Activated CD8-positive, alpha-beta memory T cell treated with anti-CD3 and anti-CD28 coated beads for 24 hours (primary cell): ENCODE data around the gene UBAC2.
A peak's percentile ranks its signal among the peaks of the same experiment; 100 is the strongest.

Source experiments
- DNase-seq: peaks from one replicate; pipeline ENCODE4 v3.0.0-alpha.2; 2020

Gene UBAC2

DNA sequence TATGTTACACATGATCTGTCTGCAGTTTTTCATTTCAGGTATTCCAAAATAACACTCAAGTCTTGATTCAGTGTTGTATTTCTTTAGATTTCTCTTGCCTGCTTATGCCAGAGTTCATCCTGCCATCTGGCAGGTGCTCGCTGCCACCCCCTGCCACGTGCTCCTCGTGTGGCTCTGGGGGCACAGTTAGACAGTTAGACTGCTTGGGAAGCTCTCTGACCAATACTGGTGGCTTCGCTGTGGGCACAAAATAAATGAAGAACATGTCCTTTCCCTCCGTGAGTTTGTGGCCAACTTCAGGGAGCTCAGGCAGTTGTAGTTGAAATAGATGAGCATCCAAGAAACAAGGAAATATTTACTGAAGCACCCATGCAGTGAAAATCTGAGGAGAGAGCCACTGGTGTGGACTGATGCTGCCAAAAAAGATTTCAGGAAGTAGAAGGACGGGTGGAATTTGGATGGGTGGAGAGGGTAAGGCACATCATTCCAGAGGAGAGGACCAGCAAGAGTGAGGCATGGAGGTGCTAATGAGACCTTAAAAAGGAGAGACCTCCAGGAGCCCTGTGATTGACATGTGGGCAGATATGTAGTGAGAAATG lies 144.1 kb downstream of the UBAC2 start:
- DNase-seq, result no peak

DNA sequence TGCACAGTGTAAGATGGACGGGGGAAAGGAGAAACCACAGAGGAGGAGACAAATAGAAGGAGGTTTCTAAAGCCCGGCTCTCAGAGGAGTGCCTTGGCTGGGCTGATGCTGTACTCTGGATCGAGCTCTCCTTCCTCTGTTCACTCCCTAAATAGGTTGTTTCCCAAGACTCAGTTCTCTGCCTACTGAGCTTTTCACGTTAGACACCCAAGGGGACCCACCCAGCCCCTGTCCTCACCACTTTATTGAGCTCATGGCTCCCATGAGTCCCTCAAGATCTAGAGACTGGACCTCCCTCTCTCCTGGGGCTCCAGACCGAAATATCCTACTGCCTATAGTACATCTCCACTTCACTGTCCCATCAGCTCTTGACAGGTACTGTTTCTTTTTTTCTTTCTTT lies 144.7 kb downstream of the UBAC2 start:
- no peak for DNase-seq

DNA sequence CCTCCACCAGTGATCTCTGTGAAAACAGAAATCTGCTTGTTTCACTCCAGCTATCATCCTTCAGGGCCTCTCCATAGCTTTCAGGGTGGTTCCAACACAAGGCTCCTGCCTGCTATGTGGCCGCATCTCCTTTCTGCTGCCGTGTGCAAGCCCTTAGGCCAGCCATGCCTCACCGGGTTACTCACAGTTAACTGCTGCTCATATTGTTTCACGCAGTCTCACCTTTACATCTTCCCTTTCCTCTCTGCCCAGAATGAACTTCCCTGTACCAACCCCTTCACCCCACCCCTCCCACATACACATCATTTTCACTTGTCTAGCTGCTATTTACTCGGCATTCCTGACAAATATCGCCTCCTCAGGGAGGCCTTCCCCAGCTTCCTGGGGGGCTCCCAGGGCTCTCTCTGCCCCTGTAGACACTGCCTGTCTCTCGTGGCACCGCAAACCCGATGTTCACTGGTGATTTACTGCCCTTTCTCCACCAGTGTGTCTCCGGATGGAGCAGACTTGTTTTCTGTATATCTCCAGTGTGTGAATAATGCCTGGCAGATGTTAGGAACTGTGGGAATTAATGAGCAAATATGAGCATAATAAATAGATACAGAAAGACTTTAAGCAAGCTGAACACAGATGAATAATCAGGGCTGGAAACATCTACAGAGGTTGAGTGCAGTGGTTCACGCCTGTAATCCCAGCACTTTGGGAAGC lies 145.8 kb downstream of the UBAC2 start:
- no peak for DNase-seq

DNA sequence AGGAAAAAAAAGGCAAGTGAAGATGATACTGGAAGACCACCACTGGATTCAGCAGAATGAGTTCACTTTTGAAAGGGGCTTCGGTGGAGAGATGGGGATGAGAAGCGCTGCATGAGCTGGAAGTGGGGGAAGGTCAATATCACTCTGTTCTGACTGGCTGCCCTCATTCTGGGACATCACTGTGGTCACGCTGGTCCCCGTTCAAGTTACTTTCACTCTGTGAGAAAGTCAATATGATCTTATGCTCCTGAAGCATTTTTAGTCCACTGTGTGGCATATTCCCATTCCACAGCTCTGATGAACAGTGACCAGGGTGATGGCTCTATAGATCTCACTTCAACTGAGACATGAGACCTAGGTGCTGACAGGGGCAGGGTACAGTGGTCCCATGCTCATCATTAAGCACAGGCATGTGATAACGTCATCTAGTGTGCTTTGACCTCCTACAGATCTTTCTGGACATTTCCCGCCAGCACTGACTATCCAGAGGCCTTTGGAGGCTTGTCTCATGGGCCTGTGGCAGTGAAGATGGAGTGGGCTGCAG lies 146.8 kb downstream of the UBAC2 start:
- DNase-seq, result no peak

DNA sequence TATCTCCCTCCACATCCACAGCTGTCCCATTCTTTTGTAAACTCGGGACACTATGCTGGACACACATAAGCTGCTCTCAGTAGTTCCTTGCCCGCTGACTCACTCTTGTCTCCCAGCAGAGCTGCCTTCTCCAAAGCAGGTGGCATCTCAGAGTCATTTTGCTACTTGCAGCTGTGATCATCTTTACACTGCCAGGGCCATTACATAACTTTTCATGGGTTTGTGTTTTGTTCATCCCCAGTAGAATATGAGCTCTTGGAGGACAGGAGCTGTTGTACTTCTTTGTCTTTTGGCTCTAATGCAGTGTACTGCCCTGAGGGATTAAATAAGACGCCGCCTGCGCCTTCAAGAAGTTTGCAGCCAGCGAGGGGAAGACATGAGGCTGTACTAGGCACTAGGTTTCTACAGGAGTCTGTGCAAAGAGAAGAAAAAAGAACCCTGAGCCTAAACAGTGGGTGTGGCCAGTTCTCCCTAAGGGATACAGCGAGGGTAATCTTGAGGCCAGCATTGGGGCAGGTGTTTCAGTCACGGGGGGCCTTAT lies 147.3 kb downstream of the UBAC2 start:
- DNase-seq, result no peak

DNA sequence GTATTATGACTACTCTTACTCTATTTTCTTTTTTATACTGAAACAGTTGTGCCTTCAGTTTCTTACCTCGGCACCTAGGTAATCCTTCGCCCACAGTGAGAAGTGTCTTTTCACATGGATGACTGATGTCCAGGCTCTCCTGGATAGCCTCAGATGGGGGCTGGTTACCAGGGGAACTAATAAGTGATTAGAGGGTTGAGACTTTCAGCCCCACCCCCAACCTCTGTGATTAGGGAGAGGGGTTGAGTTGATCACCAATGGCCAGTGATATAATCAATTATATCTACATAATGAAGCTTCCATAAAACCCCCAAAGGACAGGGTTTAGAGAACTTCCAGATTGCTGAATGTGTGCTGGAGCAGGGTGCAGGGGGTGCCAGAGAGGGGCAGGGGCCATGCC lies 149.5 kb downstream of the UBAC2 start:
- DNase-seq, result no peak

DNA sequence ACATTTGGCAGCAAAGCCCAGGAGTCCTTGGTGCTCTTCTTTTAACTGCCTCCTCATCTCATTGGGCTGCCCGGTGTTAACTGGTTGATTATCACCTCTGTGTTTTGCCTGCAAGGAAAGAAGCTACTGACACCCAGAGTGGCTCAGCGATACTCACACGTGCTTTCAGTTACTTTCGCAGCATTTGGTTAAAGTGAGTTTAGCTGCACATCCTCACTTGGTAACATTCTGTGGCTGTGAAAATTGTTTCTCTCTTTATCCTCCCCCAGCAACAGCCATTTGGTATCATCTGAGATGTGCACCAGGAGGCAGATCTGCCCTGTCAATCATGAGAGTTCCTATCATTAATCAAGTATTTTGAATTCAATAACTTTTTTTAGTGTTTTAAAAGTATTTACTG lies 151.1 kb downstream of the UBAC2 start:
- DNase-seq, result no peak

DNA sequence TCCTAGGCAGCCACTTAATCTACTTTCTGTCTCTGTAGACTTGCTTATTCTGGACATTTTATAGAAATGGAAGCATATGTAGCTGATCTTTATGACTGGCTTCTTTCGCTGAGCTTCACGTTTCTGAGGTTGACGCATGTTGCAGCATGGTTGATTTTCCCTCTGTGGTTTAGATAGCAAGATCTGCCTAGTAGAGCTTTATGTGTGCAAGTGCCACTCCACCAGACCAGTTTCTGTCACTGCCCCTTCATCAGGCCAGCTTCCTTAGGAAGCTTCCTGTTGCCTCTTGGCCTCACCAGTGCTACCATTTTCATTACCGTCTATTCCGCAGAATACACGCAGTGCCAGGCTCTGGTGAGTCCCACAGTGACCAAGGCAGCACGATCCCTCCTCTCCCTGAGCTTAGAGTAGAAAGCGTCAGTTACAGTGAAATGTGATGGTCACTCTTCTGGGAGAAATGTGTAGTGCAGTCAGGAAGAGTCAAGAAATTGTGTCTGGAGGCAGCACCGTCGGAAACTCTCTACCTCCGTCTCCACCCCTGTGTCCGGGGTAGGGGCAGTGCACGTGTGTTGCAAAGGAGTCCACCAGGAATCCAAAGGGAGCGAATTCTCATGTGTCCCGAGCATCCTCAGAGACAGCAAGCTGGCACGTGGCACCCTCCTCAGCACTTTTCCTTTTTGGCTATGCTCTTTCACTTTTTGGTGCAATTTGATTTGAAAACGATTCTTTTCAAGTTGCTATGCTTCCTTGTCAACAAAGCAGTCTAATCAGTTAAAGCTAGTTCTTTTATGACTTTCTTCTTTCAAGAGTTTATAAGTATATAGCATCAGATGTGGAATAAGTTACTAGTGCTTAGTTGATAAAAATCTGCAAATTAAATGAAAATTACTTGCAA lies 151.9 kb downstream of the UBAC2 start:
- DNase-seq, result no peak

DNA sequence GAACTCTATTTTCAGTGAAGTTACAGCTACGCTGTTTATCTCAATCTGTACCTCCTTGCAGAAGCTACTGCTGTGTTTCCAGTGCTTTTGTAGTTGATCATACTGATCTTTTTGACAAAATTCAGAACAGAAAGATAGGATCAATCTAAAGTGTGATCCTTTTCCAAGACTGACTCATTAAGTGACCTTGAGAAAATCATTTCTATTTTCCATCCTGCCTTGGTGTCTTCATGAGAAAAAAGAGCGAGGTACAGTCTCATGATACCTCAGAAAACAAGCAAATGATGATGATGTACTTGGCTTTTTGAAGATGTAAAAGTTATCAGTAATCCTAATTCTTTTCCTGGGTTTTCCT lies 152.6 kb downstream of the UBAC2 start:
- DNase-seq, result no peak

DNA sequence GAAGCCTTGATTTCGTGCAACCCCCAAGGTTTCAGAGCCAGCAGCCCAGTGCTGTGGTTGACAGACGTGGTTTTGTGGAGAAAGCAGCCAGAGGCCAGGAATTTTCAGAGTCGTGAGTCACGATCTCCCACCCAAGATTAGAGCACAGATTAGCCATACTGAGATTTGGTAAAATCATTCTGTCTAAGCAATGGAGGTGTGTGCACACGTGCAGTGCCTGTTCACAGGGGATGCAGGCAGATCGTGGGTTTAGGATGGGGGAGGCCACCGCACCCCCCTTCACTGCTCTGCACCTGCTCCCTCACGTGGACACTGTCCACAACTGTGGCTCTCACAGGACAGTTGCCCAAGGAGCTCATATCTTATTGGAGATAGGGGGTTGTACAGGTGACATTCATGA lies 153.2 kb downstream of the UBAC2 start:
- DNase-seq, result no peak

DNA sequence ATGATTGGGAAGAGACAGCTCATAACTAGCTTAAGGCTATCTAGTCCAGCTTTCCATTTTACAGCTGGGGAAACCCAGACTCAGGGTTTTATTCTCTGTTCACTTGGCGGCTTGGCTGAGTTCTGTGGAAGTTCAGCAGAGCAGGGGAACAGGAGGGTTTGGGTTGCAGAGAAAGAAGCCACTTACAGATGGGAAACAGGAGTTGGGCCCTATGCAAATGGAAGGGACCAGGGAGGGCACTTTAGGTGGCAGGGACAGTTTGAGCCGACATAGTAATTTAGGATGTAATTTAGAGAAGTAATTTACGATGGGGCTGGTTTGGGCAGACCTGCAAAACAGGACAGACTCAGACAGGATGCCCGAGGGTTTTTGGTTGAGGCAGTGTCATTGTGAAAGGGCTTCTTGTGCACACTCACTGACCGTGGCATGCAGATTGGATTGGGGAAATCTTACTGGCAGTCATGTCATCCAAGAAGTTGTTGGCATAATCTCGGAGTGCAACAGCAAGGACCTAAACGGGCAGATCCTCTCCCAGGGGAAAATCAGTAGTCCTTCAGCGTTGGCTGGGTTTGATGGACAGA lies 153.8 kb downstream of the UBAC2 start:
- no peak for DNase-seq

DNA sequence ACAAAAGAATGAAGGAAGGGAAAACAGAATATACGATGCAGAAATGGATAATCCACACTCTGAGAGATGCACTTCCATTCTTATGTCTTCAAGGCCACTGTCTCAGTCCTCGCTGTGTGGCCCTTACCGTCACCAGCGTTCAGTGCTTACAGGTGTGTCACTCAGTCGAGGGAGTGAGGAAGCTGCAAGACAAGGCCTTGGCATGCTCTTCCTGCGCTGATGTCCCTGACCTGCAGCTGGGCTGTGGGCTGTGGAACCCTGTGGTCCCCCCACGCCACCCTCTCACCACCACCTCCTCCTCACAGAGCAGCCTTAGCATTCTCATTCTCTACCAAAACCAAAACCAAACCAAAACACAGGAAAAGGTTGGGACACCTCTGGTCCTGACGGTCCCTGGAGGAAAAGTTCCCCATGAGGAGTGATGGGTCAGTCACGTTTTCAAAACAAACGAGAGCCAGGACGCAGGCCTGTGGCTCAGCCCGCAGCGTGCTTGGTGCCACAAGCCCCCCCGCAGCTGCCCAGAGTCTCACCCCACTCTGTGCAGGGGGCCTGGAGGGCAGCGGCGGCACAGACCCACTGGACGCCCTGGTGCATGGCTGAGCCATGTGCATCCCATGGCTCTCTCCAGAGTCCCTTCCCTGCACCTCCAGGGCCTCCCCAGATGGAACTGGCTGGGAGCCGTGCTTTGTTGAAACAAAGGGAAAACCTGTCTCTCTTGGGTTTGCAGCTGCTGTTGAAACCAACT lies 154.8 kb downstream of the UBAC2 start:
- DNase-seq, result no peak

DNA sequence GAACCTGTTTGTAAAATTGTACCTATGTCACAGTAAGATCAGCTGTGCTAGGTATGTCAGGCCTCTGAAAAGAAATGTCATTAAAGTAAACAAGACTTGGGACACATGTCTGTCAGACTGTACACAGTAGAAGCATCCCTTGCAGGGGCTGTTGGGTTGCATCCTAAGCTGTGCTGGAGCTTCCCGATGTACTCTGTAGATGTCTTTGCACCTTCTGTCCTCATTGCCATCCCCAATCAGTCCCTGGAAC lies 155.3 kb downstream of the UBAC2 start:
- DNase-seq, result no peak

DNA sequence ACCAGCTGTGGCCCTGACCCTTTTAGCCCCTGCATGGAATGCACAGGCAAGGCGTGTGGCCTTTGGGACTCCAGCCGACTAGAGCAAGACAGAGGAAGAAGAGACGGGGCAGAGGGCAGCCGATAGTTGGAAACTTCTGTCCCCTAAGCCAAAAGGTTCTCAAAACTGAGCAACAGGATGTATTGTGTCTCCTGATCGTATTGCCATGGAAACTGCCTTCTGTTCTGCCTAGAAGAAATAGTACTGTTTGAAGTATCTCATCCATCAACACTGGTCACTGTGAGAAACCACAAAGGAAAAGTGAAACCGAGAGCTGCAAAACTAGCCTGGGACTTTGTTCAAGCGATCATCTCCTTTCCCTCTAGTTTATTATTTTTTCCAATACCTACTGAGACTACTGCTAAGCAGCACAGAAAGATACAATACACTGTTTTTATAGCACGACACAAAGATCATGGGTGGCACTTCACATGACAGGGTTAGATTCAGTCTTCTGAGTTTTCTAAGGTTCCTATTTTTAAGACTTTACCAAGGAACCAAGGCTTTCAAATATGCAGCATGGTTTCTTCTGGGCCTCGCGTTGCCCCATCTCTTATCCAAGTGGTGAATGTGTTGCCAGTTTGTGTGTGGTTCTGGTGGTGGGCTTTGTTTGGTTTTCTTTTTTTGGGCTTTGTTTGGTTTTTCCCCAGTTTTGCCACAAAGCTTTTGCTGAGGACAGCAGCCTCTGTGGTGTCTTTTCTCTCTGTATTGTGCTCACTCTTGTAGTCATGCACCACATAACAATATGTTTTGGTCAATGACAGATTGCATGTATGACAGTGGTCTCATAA lies 155.8 kb downstream of the UBAC2 start:
- DNase-seq, result no peak

DNA sequence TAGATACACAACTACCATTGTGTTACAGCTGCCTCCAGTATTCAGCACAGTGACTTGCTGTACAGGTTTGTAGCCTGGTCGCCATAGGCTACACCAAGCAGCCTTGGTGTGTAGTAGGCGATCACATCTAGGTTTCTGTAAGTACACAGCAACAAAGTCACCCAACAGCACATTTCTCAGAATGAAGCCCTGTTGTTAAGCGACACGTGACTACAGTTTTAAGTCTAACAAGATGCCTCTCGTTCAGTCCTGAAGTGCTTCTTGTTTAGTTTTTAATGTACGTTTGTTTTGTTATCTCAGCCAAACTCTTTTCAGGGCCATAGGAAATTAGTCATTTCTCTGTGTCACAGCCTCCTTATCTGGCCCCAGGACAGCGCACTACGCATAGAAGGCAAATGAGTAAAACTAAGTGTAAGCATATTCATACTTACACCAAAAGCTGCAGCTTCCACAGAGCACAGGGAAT lies 156.5 kb downstream of the UBAC2 start:
- no peak for DNase-seq

DNA sequence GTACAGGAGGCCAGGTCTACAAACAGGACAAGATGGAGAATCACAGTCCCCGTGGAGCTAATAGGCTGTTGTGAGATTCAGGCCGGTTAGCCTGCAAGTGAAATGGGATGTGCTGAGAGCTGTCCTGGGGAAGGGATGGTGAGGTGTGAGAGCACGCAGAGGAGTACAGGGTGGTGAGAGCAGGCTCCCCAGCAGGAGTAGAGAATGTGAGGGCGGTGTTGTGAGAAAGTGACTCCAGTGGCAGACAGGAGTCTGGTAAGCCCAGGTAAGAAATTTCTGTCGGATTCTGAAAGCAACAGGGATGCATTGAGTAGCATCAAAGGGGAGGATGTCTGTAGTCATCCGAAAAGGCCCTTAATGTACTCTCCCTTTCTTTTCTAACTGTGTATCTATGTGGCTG lies 157.3 kb downstream of the UBAC2 start:
- no peak for DNase-seq

DNA sequence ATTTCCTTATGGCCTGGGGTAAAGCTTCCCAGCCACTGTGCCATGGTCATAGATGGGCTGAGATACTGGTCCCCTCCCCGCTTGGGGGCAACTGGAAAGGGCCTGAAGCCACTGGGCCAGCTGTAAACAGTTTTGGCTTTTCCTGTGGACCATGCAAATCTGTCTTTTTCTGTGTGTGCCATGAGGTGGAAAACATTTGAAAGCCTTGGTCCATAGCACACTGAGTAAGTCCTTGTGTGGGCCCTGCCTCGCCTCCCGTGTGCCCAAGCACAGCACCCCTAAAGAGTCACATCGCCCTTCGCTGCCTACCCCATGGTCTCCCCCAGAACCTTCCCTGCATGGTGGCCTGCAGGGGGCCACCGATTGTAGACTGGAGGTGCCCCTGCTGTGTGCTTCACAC lies 158.9 kb downstream of the UBAC2 start:
- DNase-seq, result no peak

DNA sequence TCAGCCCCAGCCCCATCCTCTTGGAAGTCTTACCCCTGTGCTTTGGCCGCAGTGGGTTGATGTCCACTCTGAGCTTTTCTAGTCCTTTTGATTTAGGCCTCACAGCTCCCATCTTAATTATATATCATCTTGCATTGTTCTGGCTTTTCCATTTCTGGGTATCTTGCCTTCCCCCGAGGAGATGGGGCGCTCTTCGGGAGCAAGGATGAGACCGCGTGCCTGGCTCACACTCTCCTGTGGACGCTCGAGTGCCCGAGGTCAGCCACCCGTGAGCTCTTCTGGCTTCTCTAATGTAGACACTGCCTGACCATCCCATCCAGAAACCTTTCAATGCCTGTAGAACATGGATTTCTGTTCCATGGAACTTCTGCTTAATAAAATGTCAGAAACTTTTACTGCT lies 160.0 kb downstream of the UBAC2 start:
- no peak for DNase-seq

DNA sequence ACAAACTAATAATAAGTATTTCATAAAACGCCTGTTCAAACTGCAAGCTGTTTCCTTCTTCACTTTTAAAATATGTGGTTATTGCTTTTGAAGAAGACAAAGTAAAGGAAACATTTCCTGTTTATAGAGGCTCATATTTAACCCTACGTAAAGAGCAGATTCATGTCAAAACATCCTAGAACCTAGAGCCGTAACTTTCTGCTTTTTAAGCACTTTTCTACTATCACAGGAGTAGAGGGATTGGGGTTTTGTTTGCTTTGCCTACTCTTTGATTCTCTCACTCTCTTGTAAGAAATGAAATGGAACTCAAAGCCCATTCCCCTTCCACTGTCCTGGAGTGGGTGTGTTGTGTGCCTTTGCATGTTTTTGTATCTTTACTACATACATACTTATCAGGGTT lies 160.5 kb downstream of the UBAC2 start:
- no peak for DNase-seq

DNA sequence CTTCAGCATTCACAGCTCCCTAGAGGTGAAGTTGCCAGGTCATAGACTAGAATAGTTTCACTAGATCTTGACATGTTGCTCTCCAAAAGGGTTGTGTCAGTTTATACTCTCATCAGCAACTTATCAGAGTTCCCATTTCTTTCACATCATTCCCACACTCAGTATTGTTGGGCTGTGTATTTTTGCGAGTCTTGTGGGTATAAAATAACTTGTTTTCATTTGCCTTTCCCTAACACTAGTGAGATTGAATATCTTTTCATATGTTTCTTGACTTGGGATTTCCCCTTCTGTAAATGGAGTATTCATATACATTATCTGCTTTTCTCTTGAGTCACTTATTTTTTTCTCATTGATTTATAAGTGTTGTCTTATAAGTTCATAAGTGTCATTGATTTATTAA lies 161.7 kb downstream of the UBAC2 start:
- no peak for DNase-seq

DNA sequence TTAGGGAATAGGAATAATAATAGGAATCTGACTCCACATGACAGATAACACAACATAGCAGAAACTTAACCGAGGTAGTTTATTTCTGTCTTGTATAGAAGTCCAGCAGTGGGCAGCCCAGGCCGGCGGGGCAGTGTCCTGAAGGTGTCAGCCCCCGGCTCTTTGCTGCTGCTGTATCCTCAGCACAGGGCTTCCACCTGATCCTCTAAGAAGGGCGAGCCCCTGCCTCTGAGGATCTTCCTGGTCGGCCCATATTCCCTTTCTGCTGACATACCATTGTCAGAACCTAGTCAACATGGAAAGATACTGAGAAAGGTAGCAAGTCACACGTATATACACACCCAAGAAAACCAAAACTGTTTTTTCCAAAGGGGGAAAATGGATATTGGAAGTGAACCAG lies 162.7 kb downstream of the UBAC2 start:
- peak; percentile 51 for DNase-seq

DNA sequence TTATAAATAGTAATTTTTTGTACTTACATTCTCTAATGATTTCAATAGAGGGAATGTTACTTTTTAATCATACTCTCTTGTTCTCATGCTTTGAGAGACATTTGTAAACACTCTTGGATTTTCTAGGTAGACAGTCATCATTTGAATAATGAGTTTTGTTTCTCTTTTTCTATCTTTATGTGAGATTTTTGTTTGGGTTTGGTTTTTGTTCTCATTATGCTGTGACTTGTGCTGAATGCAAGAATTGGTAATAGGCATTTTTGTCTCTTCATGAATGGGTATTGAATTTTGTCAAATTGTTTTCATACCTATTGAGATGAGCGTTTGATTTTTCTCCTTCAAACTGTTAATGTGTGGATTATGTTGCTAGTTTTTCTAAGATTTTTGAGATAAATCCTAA lies 163.3 kb downstream of the UBAC2 start:
- DNase-seq, result no peak
